SJSA1 (cell line): ENCODE measurements around the gene AEBP1. TPM values are rescaled to one million over a fixed set of nuclear protein-coding genes. Genes with fewer than 3 reads are reported as not detected.

ENCODE experiments used
- DNase-seq, 2 experiments: peaks; one replicate each; pipeline ENCODE4 v3.0.0-alpha.2; 2015 to 2020; ENCODE audit warnings: low spot score in 2 of 2, low read depth in 1 of 2
- H3K27ac ChIP-seq: fragments of 250-450 bp; sonication (Bioruptor Pico); 2 replicates; pipeline ENCODE4 v1.5.1; 2020; ENCODE audit warnings: mild to moderate bottlenecking, moderate library complexity
- H3K27me3 ChIP-seq: fragments of 250-450 bp; sonication (Bioruptor Pico); replicated peaks from 2 replicates; pipeline ENCODE4 v1.5.1; 2020; ENCODE audit warnings: mild to moderate bottlenecking, moderate library complexity
- H3K36me3 ChIP-seq: fragments of 250-450 bp; sonication (Bioruptor Pico); 2 replicates; pipeline ENCODE4 v1.5.1; 2020; ENCODE audit warnings: mild to moderate bottlenecking
- H3K4me1 ChIP-seq: fragments of 250-450 bp; sonication (Bioruptor Pico); replicated peaks from 2 replicates; pipeline ENCODE4 v1.6.1; 2021; ENCODE audit warnings: mild to moderate bottlenecking
- H3K4me3 ChIP-seq: fragments of 250-450 bp; sonication (Bioruptor Pico); 2 replicates; pipeline ENCODE4 v1.5.1; 2020; ENCODE audit warnings: mild to moderate bottlenecking
- H3K9me3 ChIP-seq: fragments of 250-450 bp; sonication (Bioruptor Pico); replicated peaks from 2 replicates; pipeline ENCODE4 v1.5.1; 2020; ENCODE audit warnings: mild to moderate bottlenecking
- total RNA-seq: library from RNA; depleted of rRNA; stranded (reverse); fragments of >200 nt; shearing (Covaris generic); gene quantifications from 2 replicates; pipeline ENCODE4 v1.2.3, GENCODE V29; 2014

AEBP1 gene
- total RNA-seq, 1 experiment from 2014 or later = not detected

- Histone ChIP-seq H3K36me3 (no peaks in the 10 kb centered on the region), H3K27ac (no peak overlapping the region), H3K9me3 (no peaks in the 10 kb centered on the region), H3K4me3 (no peak overlapping the region), H3K27me3 (no peaks in the 10 kb centered on the region), H3K4me1 (peaks cover 7% of the 10 kb centered on the region)
- no peak for DNase-seq
Measured at GRCh38 chr7:44148961-44149536, 44.9 kb downstream of the AEBP1 start.

DNA sequence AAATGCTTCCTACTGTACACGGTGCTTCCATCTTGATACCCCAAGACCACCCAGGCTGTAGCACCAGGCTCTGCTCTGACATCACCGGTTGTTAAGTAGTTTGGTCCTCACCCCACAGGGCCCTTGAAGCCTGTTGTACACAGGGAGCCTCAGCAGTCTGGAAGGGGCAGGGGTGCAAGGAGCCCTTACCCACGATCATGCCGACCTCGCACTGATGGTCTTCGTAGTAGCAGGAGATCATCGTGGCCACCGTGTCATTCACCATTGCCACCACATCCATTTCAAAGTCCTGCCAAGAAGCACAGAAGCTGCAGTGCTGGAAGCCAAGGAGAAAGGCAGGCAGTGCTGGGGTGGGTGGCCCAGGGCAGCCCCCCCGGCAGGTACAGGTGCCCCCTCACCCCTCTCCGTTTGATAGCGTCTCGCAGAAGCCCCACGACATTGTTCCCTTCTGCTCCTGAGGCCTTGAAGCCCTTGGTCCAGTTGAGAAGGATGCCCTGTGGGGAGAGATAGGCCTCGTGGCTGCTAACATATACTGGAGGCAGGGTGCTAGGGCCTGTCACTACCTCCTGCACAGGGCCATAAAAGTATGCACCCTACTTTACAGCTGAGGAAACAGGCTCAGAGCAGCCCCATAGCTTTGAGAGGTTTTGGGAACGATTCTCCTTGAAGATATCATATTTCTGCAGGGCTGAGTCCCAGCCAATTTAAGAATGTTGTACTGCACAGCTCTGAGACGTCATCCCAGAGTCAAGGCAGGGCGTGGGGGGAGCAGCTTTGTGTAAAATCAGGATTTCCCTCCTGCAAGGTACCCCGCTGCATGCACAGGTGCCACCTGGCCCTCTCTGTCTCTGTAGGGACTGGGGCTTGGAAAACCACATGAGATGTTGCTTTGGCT is 45.7 kb downstream of the AEBP1 start:
- DNase-seq = peak in 1 of 2 experiments; percentile 37
- H3K4me3 ChIP-seq = no peak overlapping the region
- H3K36me3 ChIP-seq = no peaks in the 10 kb centered on the region
- H3K4me1 ChIP-seq = peaks cover 7% of the 10 kb centered on the region
- no peaks in the 10 kb centered on the region for H3K27me3 ChIP-seq
- no peak overlapping the region for H3K27ac ChIP-seq
- H3K9me3 ChIP-seq = no peaks in the 10 kb centered on the region

- H3K4me3 ChIP-seq = no peak overlapping the region
- H3K27ac ChIP-seq = no peak overlapping the region
- H3K9me3 ChIP-seq = no peaks in the 10 kb centered on the region
- no peaks in the 10 kb centered on the region for H3K27me3 ChIP-seq
- H3K4me1 ChIP-seq = peaks cover 5% of the 10 kb centered on the region
- peak in 1 of 2 experiments; percentile 19 for DNase-seq
- H3K36me3 ChIP-seq = no peaks in the 10 kb centered on the region
Measured at GRCh38 chr7:44150466-44150832, 46.3 kb downstream of the AEBP1 start.

DNA sequence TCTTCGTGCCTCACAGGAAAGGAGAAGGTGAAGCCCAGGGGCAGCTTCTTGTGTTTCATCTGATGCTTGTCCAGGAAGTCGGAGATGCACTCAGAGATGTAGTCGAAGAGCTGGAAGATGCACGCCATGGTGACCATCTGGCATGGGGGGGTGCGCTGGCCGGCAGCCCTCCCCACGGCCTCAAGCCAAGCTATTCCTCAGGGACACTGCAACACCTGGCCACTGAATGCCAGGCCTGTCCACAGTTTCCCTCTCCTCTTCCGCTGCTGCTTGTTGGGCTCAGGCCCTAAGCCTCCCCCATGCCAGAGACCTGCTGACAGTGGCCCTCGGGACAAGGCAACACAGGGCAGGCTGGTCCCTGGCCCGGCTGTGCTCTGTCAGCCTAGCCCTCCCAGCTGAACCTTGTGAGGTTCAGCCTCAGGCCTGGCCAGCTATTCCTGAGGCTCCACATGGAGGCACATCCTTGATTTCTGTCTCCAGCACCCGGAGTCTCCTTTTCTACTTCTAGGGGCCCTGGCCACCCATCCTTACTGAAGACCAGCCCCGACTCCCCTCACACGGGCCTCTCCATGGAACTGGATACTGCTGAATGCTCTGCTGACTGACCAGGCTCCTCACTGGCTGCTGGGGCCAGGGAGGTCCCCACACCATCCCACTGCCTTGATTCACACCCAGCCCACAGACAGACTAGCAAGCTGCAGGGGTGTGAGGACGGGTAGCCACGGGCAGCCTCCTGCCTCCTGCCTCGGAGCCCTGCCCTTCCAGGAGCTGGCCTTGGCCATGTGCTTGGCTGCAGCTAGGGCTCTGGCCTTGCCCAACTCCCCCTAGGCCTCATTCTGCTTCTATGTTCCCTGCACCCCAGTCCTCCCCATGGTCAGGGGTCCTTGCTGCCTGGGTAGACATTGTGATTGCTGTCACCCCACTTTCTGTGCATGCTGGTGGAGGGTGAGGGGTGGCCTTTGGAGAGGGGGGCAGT is 47.1 kb downstream of the AEBP1 start:
- H3K36me3 ChIP-seq = no peaks in the 10 kb centered on the region
- no peak overlapping the region for H3K4me3 ChIP-seq
- DNase-seq = peak in 1 of 2 experiments; percentile 38
- no peaks in the 10 kb centered on the region for H3K4me1 ChIP-seq
- no peaks in the 10 kb centered on the region for H3K27me3 ChIP-seq
- no peaks in the 10 kb centered on the region for H3K9me3 ChIP-seq
- no peak overlapping the region for H3K27ac ChIP-seq

- no peaks in the 10 kb centered on the region for H3K36me3 ChIP-seq
- H3K9me3 ChIP-seq = no peaks in the 10 kb centered on the region
- H3K27ac ChIP-seq = no peak overlapping the region
- H3K27me3 ChIP-seq = no peaks in the 10 kb centered on the region
- DNase-seq = no peak
- H3K4me3 ChIP-seq = no peak overlapping the region
- no peaks in the 10 kb centered on the region for H3K4me1 ChIP-seq
Measured at GRCh38 chr7:44151956-44152355, 47.8 kb downstream of the AEBP1 start.

DNA sequence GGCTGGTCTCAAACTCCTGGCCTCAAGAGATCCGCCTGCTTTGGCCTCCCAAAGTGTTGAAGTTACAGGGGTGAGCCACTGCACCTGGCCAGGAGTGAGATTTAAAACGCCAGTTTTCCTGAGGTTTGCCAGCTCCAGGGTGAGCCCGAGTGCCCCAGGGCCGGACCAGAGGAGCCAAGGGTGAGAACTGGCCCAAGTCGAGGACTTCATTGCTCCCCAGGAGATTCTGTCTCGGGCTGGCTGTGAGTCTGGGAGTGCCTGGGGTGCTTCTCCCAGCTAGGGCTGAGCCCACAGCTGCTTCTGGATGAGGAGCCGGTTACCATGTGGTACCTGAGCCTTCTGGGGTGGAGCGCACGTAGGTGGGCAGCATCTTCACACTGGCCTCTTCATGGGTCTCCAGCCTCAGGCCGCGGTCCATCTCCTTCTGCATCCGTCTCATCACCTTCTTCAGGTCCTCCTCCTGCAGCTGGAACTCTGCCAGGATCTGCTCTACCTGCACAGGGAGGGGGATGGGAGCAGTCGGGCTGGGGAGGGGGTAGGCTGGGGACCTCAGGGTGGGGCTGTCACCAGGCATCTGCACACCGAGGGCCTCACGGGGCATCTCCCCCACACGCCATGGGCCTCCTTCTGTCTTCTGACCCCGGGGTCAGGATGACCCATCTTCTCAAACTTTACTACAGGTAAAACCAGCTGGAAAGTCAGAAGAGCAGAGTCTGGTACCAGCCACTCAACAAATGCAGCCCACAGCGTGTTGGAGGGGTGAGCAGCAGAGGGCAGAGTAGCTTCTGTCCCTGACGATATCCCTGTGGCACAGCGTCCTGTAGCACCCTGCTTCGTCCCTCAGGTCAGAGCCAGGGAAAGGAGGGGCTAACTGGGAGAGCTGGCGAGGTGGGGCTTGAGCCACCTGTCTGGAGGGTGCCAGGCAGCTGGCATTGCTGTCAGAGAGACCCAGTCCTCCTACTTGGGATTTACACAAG is 49.1 kb downstream of the AEBP1 start:
- Histone ChIP-seq H3K4me3 (no peak overlapping the region), H3K4me1 (no peaks in the 10 kb centered on the region)

DNA sequence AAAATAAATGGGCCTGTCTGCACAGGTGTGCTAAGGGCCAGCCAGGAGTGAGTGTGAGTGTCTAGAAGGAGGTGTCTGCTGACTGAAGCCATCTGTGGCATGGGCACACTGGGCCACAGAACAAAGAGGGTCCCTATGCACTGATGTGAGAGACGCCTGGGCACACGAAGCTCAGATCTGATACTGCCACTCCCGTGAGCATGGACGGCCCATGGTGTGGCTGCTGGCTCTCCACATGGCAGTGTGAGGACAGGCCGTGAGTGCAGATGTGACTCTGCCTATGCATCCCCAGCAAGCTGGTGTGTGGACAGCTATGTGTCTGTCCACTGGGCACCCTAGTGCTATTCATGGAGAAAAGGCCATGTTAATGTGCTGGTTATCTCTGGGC is 49.8 kb downstream of the AEBP1 start:
- H3K4me1 ChIP-seq = no peaks in the 10 kb centered on the region
- H3K9me3 ChIP-seq = no peaks in the 10 kb centered on the region
- H3K27me3 ChIP-seq = no peaks in the 10 kb centered on the region
- no peak for DNase-seq
- H3K4me3 ChIP-seq = no peak overlapping the region
- H3K27ac ChIP-seq = no peak overlapping the region
- no peaks in the 10 kb centered on the region for H3K36me3 ChIP-seq

More for the DNA sequence above, 49.1 kb downstream of the AEBP1 start:
- Histone ChIP-seq H3K27ac (no peak overlapping the region), H3K9me3 (no peaks in the 10 kb centered on the region), H3K27me3 (no peaks in the 10 kb centered on the region), H3K36me3 (no peaks in the 10 kb centered on the region)
- DNase-seq = no peak

DNA sequence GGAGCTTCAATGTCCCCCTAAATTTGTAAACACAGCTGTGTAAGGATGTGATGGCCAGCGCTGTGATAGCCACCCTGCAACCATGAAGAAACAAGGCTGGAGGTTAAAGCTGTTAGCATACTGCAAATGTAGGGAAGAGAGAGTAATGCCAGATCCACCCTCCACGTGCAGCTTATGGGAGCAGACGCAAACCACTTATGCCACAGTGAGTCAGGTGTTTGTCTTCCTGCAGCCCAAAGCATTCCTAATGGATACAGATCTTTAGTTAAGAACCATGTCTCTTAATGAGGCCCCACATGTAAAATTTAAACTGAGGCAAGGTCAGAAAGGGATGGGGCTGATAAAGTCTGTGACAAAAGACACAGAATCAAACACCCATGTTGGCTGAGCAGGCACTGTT is 50.6 kb downstream of the AEBP1 start:
- no peak overlapping the region for H3K4me3 ChIP-seq
- DNase-seq = no peak
- H3K9me3 ChIP-seq = no peaks in the 10 kb centered on the region
- H3K4me1 ChIP-seq = no peaks in the 10 kb centered on the region
- H3K36me3 ChIP-seq = no peaks in the 10 kb centered on the region
- no peaks in the 10 kb centered on the region for H3K27me3 ChIP-seq
- H3K27ac ChIP-seq = no peak overlapping the region

GRCh38 chr7:44155191-44156185 is 51.3 kb downstream of the AEBP1 start:
- Histone ChIP-seq H3K4me3 (no peak overlapping the region), H3K9me3 (no peaks in the 10 kb centered on the region), H3K27me3 (no peaks in the 10 kb centered on the region), H3K36me3 (no peaks in the 10 kb centered on the region), H3K27ac (no peak overlapping the region), H3K4me1 (no peaks in the 10 kb centered on the region)
- DNase-seq = no peak

DNA sequence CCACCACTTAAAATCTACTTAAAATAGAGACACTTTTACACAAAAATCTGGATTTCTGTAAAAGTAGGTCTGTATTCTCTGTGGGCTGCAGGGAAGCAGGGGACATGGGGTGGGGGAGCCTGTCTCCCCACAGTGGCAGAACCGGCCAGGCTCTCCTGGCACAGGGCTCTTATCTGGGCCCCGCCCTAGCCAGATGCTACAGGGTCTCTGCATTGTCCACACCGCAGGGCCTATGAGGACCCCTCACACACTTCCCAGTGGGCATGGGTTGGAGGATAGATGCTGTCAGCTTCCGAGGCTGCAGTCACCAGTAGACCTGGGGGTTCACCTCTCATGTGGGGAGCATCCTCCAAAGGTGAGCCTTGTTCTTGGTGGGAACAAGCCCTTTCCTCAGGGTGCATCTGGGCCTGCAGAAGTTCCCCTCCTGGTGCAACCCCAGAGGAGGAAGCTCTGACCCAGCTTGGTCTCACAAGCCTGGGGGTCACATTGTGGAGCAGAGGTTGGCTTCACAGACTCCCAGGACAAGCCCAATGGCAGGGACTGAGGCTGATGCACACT is 52.4 kb downstream of the AEBP1 start:
- Histone ChIP-seq H3K36me3 (no peaks in the 10 kb centered on the region), H3K4me1 (no peaks in the 10 kb centered on the region), H3K4me3 (no peak overlapping the region), H3K27ac (no peak overlapping the region), H3K27me3 (no peaks in the 10 kb centered on the region), H3K9me3 (no peaks in the 10 kb centered on the region)
- DNase-seq = no peak

DNA sequence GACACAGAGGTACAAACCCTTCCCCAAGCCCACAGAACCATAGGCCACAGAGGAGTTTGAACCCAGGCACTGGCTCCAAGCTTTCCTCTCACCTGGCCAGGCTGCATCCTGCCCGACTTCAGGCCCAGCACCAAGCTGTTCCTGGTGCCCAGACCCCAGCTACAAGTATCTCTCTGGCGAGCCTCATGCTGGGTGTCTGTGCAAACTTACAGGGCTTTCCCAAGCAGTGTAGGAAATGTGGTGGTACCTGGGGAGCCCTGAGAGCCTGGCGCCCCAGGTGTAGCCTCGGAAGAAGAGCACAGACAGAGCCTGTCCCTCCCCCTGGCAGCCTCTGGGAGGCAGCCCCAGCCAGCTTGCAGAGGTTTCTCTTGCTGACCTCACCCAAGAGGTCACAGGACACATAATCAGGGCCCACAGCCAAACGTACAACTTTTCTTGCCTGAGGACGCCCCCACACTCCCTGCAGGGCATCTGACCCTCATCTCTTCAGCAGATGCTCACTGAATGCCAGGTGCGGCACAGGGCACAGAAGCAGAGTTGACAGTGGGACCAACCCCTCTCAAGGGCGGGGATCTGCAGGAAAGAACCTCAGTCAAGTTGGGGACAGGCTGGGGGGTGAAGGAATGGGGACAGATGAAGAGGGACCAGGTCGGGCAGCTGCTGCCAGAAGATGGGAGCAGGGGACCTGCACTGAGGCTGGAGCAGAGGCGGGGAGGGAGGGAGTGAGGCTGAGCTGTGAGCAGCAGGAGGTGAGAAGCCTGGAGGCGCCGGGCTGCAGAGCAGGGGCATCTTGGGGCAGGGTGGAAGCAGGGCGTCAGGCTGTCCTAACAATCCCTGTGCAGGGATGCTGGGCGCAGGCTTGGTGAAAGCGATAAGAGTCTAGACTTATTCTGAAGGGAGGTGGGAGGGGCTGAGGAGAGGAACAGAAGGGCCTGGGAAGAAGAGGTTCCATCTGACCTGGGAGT is 53.3 kb downstream of the AEBP1 start:
- H3K36me3 ChIP-seq = no peaks in the 10 kb centered on the region
- H3K4me1 ChIP-seq = no peaks in the 10 kb centered on the region
- no peak overlapping the region for H3K4me3 ChIP-seq
- no peak for DNase-seq
- H3K9me3 ChIP-seq = no peaks in the 10 kb centered on the region
- no peaks in the 10 kb centered on the region for H3K27me3 ChIP-seq
- H3K27ac ChIP-seq = no peak overlapping the region
